ENCODE data around the gene NEK6.

NEK6 gene

GRCh38 chr9:124213396-124213795, 44.4 kb upstream of the NEK6 start:
- no peak for TF ChIP-seq CTCF (IDR thresholded peaks at IDR 0.05; ENCODE audit: insufficient read depth, missing control alignments)
- no peak for DNase-seq (ENCODE audit: insufficient read length, low spot score)
- FAIRE-seq: no peak

GRCh38 chr9:124214116-124214515, 43.6 kb upstream of the NEK6 start:
- TF ChIP-seq CTCF (IDR thresholded peaks at IDR 0.05; ENCODE audit: insufficient read depth, missing control alignments): no peak
- FAIRE-seq: no peak
- DNase-seq (ENCODE audit: insufficient read length, low spot score): no peak

GRCh38 chr9:124214596-124215367, 43.0 kb upstream of the NEK6 start:
- DNase-seq (ENCODE audit: insufficient read length, low spot score) (no peak), FAIRE-seq (no peak)

GRCh38 chr9:124215368-124215910, 42.3 kb upstream of the NEK6 start:
- DNase-seq (ENCODE audit: insufficient read length, low spot score): no peak
- TF ChIP-seq CTCF (IDR thresholded peaks at IDR 0.05; ENCODE audit: insufficient read depth, missing control alignments): no peak
- no peak for FAIRE-seq

More at GRCh38 chr9:124214596-124215367, 43.0 kb upstream of the NEK6 start:
- TF ChIP-seq CTCF (IDR thresholded peaks at IDR 0.05; ENCODE audit: insufficient read depth, missing control alignments): no peak

- FAIRE-seq (no peak), DNase-seq (ENCODE audit: insufficient read length, low spot score) (no peak)
- no peak for TF ChIP-seq CTCF (IDR thresholded peaks at IDR 0.05; ENCODE audit: insufficient read depth, missing control alignments)
These were observed 41.8 kb upstream of the NEK6 start for GRCh38 chr9:124215956-124216355.

GRCh38 chr9:124216474-124217176, 41.1 kb upstream of the NEK6 start:
- DNase-seq (ENCODE audit: insufficient read length, low spot score): no peak
- TF ChIP-seq CTCF (IDR thresholded peaks at IDR 0.05; ENCODE audit: insufficient read depth, missing control alignments): no peak
- FAIRE-seq: no peak

All from D721Med (cell line).